Cardiac muscle cell (in vitro differentiated cells and primary cell): ENCODE measurements around the gene RASA3. TPM values are rescaled to one million over a fixed set of nuclear protein-coding genes. Genes with fewer than 3 reads are reported as not detected.

Experiments
- DNase-seq, 2 donors: peaks; one replicate each; pipeline versions ENCODE4 v3.0.0 to v3.0.0-alpha.2; 2010 to 2017; ENCODE audit warnings: low read depth in 1 of 2, low spot score in 1 of 2
- H3K27ac ChIP-seq: fragments of 200-600 bp; sonication (generic); 2 replicates; pipeline ENCODE4 v1.5.1; 2016
- H3K27me3 ChIP-seq: fragments of 200-600 bp; sonication (generic); 2 replicates; pipeline ENCODE4 v1.6.0; 2016; ENCODE audit warnings: control low read depth
- H3K36me3 ChIP-seq: fragments of 200-600 bp; sonication (generic); 2 replicates; pipeline ENCODE4 v1.5.1; 2016; ENCODE audit warnings: control low read depth
- H3K4me1 ChIP-seq: fragments of 200-600 bp; sonication (generic); 2 replicates; pipeline ENCODE4 v1.8.1; 2017; ENCODE audit warnings: low read depth, mild to moderate bottlenecking, mixed run types
- H3K4me3 ChIP-seq: fragments of 200-600 bp; sonication (generic); 2 replicates; pipeline ENCODE4 v1.5.1; 2016; ENCODE audit warnings: mild to moderate bottlenecking
- H3K9me3 ChIP-seq: fragments of 200-600 bp; sonication (generic); 2 replicates; pipeline ENCODE4 v1.5.1; 2017; ENCODE audit warnings: low read depth, mild to moderate bottlenecking, control low read depth
- polyA plus RNA-seq: library from polyadenylated mRNA; unstranded; fragments of >200 nt; fragmentation: Nextera tagmentation; extraction: Ambion mirVana; gene quantifications from 2 replicates; pipeline ENCODE4 v1.2.1, GENCODE V29; 2016
- total RNA-seq: library from RNA; depleted of rRNA; stranded (reverse); fragments of >200 nt; gene quantifications from 2 replicates; pipeline ENCODE4 v1.2.3, GENCODE V29; 2016
- TF ChIP-seq, protein P1 (sequence below): IDR thresholded peaks from 2 replicates; pipeline ENCODE4 v1.5.1; 2012; ENCODE audit warnings: low read depth, mild to moderate bottlenecking, low read length

The RASA3 gene
- total and polyA plus RNA-seq, 2 experiments from 2014 or later: 14.0 to 26.0 TPM

DNA sequence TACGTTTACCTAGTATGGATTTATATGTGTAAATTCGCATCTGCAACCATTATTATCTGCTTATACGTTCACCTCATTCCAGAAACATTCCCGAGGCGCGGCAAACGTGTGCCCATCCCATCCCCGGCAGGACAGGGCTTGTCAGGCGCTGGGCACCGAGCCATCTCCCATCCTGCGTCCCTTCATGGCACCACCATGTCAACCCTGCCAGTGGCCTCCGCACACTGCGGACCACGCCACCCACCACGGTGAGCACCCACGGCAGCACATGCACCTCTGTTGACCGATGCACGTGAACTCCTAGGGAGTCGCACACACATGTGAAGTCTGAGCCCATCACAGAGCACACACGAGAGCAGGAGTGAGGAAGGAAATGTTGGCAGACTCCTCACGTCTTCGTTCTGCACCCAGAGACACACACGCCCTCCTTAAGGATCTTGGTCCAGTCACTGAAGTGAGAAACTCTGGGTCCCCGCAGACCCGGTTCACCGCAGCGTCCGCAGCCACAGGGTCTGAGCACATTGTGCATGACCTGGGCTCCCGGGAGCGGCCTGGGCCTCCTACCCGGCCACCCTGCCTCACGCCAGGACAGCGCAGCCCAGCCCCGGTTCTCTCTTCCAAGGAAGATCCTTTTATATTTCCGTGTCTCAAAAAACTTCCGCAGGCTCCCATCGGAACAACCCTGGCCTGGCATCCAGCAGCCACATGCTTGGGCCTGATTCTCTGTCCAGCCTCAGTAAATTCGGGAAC lies 90.2 kb downstream of the RASA3 start:
- no peak overlapping the region for H3K4me3 ChIP-seq
- H3K27me3 ChIP-seq: no peaks in the 10 kb centered on the region
- no peaks in the 10 kb centered on the region for H3K4me1 ChIP-seq
- no peaks in the 10 kb centered on the region for H3K36me3 ChIP-seq
- no peak for DNase-seq
- H3K9me3 ChIP-seq: no peaks in the 10 kb centered on the region
- TF ChIP-seq, protein P1, sequence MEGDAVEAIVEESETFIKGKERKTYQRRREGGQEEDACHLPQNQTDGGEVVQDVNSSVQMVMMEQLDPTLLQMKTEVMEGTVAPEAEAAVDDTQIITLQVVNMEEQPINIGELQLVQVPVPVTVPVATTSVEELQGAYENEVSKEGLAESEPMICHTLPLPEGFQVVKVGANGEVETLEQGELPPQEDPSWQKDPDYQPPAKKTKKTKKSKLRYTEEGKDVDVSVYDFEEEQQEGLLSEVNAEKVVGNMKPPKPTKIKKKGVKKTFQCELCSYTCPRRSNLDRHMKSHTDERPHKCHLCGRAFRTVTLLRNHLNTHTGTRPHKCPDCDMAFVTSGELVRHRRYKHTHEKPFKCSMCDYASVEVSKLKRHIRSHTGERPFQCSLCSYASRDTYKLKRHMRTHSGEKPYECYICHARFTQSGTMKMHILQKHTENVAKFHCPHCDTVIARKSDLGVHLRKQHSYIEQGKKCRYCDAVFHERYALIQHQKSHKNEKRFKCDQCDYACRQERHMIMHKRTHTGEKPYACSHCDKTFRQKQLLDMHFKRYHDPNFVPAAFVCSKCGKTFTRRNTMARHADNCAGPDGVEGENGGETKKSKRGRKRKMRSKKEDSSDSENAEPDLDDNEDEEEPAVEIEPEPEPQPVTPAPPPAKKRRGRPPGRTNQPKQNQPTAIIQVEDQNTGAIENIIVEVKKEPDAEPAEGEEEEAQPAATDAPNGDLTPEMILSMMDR: no peak
- H3K27ac ChIP-seq: no peak overlapping the region

DNA sequence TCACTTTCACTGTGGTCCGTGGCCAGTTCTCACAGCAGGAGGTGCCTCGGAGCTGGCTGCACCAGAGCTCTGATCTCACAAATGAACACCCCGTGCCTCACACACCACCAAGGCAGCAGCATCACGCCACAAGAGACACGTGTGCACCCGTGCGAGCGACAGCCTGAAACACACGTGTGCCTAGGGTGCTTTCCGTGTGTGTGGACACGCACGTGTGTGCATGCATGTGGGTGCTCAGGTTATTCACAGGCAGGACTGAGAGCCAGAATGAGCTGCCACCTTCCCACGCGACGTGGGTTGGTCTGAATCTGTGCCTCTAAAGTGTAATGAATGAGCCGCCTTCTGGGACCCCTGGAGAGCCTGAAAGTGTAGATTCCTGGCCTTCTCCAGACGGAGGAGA lies 90.9 kb downstream of the RASA3 start:
- no peaks in the 10 kb centered on the region for H3K27me3 ChIP-seq
- no peaks in the 10 kb centered on the region for H3K9me3 ChIP-seq
- TF ChIP-seq, protein P1: no peak
- H3K4me1 ChIP-seq: no peaks in the 10 kb centered on the region
- DNase-seq: no peak
- H3K27ac ChIP-seq: no peak overlapping the region
- H3K4me3 ChIP-seq: no peak overlapping the region
- no peaks in the 10 kb centered on the region for H3K36me3 ChIP-seq

DNA sequence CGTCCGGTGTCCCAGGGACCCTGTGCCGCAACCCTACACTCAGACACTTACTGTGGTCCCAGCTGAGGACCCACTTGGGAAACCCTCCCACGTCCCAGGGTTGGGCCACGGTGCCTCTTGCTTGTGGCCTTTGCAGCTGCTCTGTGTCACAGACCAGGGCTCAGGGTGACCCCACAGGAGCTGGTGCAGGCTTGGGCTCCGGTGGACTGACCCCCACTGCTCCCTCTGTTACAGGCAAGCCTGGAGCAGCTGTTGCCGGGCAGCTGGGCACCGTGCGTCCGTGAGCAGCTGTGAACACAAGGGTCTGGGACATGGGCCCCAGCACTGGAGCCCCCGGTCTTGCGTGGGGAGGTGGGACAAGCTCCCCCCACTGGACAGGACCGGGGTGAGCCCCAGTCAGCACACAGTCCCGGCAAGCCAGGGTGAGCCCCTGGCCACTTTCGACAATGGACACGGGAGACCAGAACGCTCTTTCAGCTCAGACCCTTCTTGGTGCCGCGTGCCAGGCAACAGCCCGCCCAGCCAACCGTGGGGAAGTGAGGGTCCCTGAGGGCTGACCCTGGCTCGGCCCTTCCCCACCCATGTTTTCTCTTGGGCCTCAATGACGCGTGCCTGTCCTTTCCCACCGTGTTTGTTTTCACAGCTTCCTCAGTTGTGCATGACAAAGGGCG lies 92.8 kb downstream of the RASA3 start:
- TF ChIP-seq, protein P1: no peak

DNA sequence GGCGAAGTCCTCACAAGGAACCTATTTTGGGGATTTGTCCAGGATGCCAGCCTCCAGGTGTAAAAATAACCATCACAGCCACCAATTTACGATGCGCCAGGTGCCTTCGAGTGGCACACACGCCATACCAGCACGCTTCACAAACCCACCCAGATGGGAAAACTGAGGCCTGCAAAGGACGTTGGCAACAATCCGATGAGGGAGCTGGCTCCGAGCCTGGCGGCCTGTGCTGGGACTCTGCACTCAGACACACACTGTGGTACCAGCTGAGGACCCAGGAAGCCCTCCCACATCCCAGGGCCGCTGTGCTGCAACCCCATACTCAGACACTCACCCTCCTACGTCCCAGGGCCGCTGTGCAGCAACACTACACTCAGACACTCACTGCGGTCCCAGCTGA lies 93.5 kb downstream of the RASA3 start:
- Histone ChIP-seq H3K27ac (no peak overlapping the region), H3K27me3 (no peaks in the 10 kb centered on the region), H3K4me3 (no peak overlapping the region), H3K9me3 (no peaks in the 10 kb centered on the region), H3K4me1 (no peaks in the 10 kb centered on the region), H3K36me3 (no peaks in the 10 kb centered on the region)
- DNase-seq: no peak
- TF ChIP-seq, protein P1: no peak

More for the DNA sequence above, 92.8 kb downstream of the RASA3 start:
- Histone ChIP-seq H3K27ac (no peak overlapping the region), H3K27me3 (no peaks in the 10 kb centered on the region), H3K4me3 (no peak overlapping the region), H3K9me3 (no peaks in the 10 kb centered on the region), H3K4me1 (no peaks in the 10 kb centered on the region), H3K36me3 (no peaks in the 10 kb centered on the region)
- no peak for DNase-seq

DNA sequence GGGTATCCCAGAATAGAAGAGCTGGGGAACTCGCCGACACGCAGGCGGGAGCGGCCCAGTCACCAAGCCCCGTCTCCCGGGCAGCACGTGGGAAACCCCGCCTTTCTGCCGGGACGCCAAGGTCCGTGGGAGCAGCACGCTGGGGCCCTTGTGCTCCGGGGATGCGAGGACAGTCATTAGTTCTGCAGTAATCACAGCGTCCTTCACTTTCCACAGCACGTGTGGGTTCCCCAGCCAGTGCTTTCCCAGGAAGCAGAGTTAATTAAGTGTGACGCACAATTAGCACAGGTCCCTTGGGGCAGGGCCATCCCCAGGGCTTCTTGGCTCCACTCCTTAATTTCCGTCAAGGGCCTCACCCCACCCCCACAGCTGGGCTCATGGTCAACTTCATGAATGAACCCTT lies 94.2 kb downstream of the RASA3 start:
- H3K36me3 ChIP-seq: no peaks in the 10 kb centered on the region
- no peak for DNase-seq
- no peaks in the 10 kb centered on the region for H3K4me1 ChIP-seq
- no peak overlapping the region for H3K27ac ChIP-seq
- H3K9me3 ChIP-seq: no peaks in the 10 kb centered on the region
- H3K27me3 ChIP-seq: no peaks in the 10 kb centered on the region
- TF ChIP-seq, protein P1: no peak
- H3K4me3 ChIP-seq: no peak overlapping the region
